ENCODE results near the gene ANKRD49. TPM values are rescaled to one million over a fixed set of nuclear protein-coding genes. Genes with fewer than 3 reads are reported as not detected.

Gene ANKRD49
- total RNA-seq, 2 donors from 2014 or later, result 15.3 to 26.7 TPM

GRCh38 chr11:94521684-94522083, 27.9 kb downstream of the ANKRD49 start:
- H3K27ac Mint-ChIP-seq, result no peak overlapping the region
- H3K36me3 Mint-ChIP-seq (ENCODE audit: low read depth), result no peaks in the 10 kb centered on the region
- no peaks in the 10 kb centered on the region for H3K4me1 Mint-ChIP-seq
- H3K9me3 Mint-ChIP-seq, result no peaks in the 10 kb centered on the region
- H3K27me3 Mint-ChIP-seq, result peaks cover 10% of the 10 kb centered on the region
- no peak for ATAC-seq (replicated peaks)
- no peak overlapping the region for H3K4me3 Mint-ChIP-seq

- Mint-ChIP-seq H3K4me3 (no peak overlapping the region), H3K36me3 (ENCODE audit: low read depth) (no peaks in the 10 kb centered on the region), H3K9me3 (no peaks in the 10 kb centered on the region), H3K27me3 (peaks cover 18% of the 10 kb centered on the region), H3K27ac (no peak overlapping the region), H3K4me1 (no peaks in the 10 kb centered on the region)
- ATAC-seq (replicated peaks), result no peak
Observed at GRCh38 chr11:94524341-94524740, 30.6 kb downstream of the ANKRD49 start.

GRCh38 chr11:94525546-94526324, 32.0 kb downstream of the ANKRD49 start:
- no peaks in the 10 kb centered on the region for H3K9me3 Mint-ChIP-seq
- H3K27me3 Mint-ChIP-seq, result peaks cover 22% of the 10 kb centered on the region
- no peak overlapping the region for H3K27ac Mint-ChIP-seq
- H3K4me3 Mint-ChIP-seq, result no peak overlapping the region
- no peaks in the 10 kb centered on the region for H3K36me3 Mint-ChIP-seq (ENCODE audit: low read depth)
- ATAC-seq (replicated peaks), result no peak
- H3K4me1 Mint-ChIP-seq, result no peaks in the 10 kb centered on the region

- H3K4me1 Mint-ChIP-seq, result no peaks in the 10 kb centered on the region
- H3K36me3 Mint-ChIP-seq (ENCODE audit: low read depth), result no peaks in the 10 kb centered on the region
- H3K27ac Mint-ChIP-seq, result no peak overlapping the region
- no peak overlapping the region for H3K4me3 Mint-ChIP-seq
- H3K27me3 Mint-ChIP-seq, result peaks cover 25% of the 10 kb centered on the region
- no peaks in the 10 kb centered on the region for H3K9me3 Mint-ChIP-seq
- no peak for ATAC-seq (replicated peaks)
Observed at GRCh38 chr11:94526645-94527438, 33.1 kb downstream of the ANKRD49 start.

- ATAC-seq (replicated peaks), result no peak
- Mint-ChIP-seq H3K36me3 (ENCODE audit: low read depth) (no peaks in the 10 kb centered on the region), H3K4me3 (no peak overlapping the region), H3K4me1 (no peaks in the 10 kb centered on the region), H3K27me3 (peaks cover 26% of the 10 kb centered on the region), H3K27ac (no peak overlapping the region), H3K9me3 (no peaks in the 10 kb centered on the region)
Observed at GRCh38 chr11:94528551-94528950, 34.8 kb downstream of the ANKRD49 start.

- ATAC-seq (replicated peaks), result no peak
Observed at GRCh38 chr11:94532211-94532610, 38.4 kb downstream of the ANKRD49 start.

GRCh38 chr11:94533206-94533605, 39.4 kb downstream of the ANKRD49 start:
- ATAC-seq (replicated peaks), result no peak
- peaks cover 31% of the 10 kb centered on the region for H3K27me3 Mint-ChIP-seq
- no peak overlapping the region for H3K4me3 Mint-ChIP-seq
- H3K36me3 Mint-ChIP-seq (ENCODE audit: low read depth), result no peaks in the 10 kb centered on the region
- no peaks in the 10 kb centered on the region for H3K9me3 Mint-ChIP-seq
- H3K4me1 Mint-ChIP-seq, result no peaks in the 10 kb centered on the region
- H3K27ac Mint-ChIP-seq, result no peak overlapping the region

More at GRCh38 chr11:94532211-94532610, 38.4 kb downstream of the ANKRD49 start:
- Mint-ChIP-seq H3K27ac (no peak overlapping the region), H3K36me3 (ENCODE audit: low read depth) (no peaks in the 10 kb centered on the region), H3K9me3 (no peaks in the 10 kb centered on the region), H3K27me3 (peaks cover 31% of the 10 kb centered on the region), H3K4me1 (no peaks in the 10 kb centered on the region), H3K4me3 (no peak overlapping the region)

GRCh38 chr11:94533696-94534630, 40.2 kb downstream of the ANKRD49 start:
- ATAC-seq (replicated peaks), result no peak
- Mint-ChIP-seq H3K4me3 (no peak overlapping the region), H3K36me3 (ENCODE audit: low read depth) (no peaks in the 10 kb centered on the region), H3K9me3 (no peaks in the 10 kb centered on the region), H3K4me1 (no peaks in the 10 kb centered on the region), H3K27ac (no peak overlapping the region), H3K27me3 (peaks cover 28% of the 10 kb centered on the region)

GRCh38 chr11:94536386-94536785, 42.6 kb downstream of the ANKRD49 start:
- ATAC-seq (replicated peaks), result no peak
- Mint-ChIP-seq H3K4me3 (no peak overlapping the region), H3K36me3 (ENCODE audit: low read depth) (no peaks in the 10 kb centered on the region), H3K27me3 (peaks cover 19% of the 10 kb centered on the region), H3K9me3 (no peaks in the 10 kb centered on the region), H3K27ac (no peak overlapping the region), H3K4me1 (no peaks in the 10 kb centered on the region)

GRCh38 chr11:94537031-94537600, 43.3 kb downstream of the ANKRD49 start:
- no peak for ATAC-seq (replicated peaks)
- Mint-ChIP-seq H3K4me3 (no peak overlapping the region), H3K9me3 (no peaks in the 10 kb centered on the region)

GRCh38 chr11:94539420-94539819, 45.6 kb downstream of the ANKRD49 start:
- ATAC-seq (replicated peaks), result no peak
- H3K27me3 Mint-ChIP-seq, result peaks cover 13% of the 10 kb centered on the region
- H3K4me3 Mint-ChIP-seq, result no peak overlapping the region
- H3K36me3 Mint-ChIP-seq (ENCODE audit: low read depth), result no peaks in the 10 kb centered on the region
- H3K27ac Mint-ChIP-seq, result no peak overlapping the region
- H3K9me3 Mint-ChIP-seq, result no peaks in the 10 kb centered on the region
- peaks cover 4% of the 10 kb centered on the region for H3K4me1 Mint-ChIP-seq

More at GRCh38 chr11:94537031-94537600, 43.3 kb downstream of the ANKRD49 start:
- H3K27me3 Mint-ChIP-seq, result peaks cover 19% of the 10 kb centered on the region
- H3K4me1 Mint-ChIP-seq, result no peaks in the 10 kb centered on the region
- H3K36me3 Mint-ChIP-seq (ENCODE audit: low read depth), result no peaks in the 10 kb centered on the region
- no peak overlapping the region for H3K27ac Mint-ChIP-seq

- peak; percentile 94 for ATAC-seq (replicated peaks)
Observed at GRCh38 chr11:94543695-94544645, 50.2 kb downstream of the ANKRD49 start, which contains the start of gene FUT4. FUT4 (plus strand) TSS chr11:94543921; CDS start chr11:94544134, 213 bp downstream.

More at GRCh38 chr11:94543695-94544645, 50.2 kb downstream of the ANKRD49 start, which contains the start of gene FUT4:
- Mint-ChIP-seq H3K36me3 (ENCODE audit: low read depth) (peaks cover 3% of the 10 kb centered on the region), H3K4me3 (peak within 1 kb of the TSS; percentile 87), H3K27me3 (no peaks in the 10 kb centered on the region), H3K27ac (peak within 1 kb of the TSS; percentile 95), H3K4me1 (peaks cover 19% of the 10 kb centered on the region), H3K9me3 (no peaks in the 10 kb centered on the region)
